Muscle of arm (tissue), 12 donors: ENCODE data around the gene LRRC27. TPM values are rescaled to one million over a fixed set of nuclear protein-coding genes. Genes with fewer than 3 reads are reported as not detected.
"Not testable (repeated sequence)": the region's sequence is repeated elsewhere in the genome, so short reads cannot be mapped to it uniquely, and the experiment has no call there.

ENCODE experiments used
- DNase-seq: peaks from one replicate; pipeline ENCODE4 v3.0.0-alpha.2; 2013
- polyA plus RNA-seq, 12 donors: library from polyadenylated mRNA; unstranded; fragments of 120-200 nt; gene quantifications; one replicate each; pipeline ENCODE4 v1.2.1, GENCODE V29; 2013; ENCODE audit not compliant: insufficient read length in 12 of 12

The LRRC27 gene
- polyA plus RNA-seq, 12 donors = 6.0 to 21.8 (median 8.5) TPM; not detected in 1

GRCh38 chr10:132335189-132336063, 3.4 kb downstream of the LRRC27 start:
- DNase-seq = no peak

- no peak for DNase-seq
Measured at GRCh38 chr10:132336064-132336746, 4.2 kb downstream of the LRRC27 start.

GRCh38 chr10:132336919-132337407, 5.0 kb downstream of the LRRC27 start:
- no peak for DNase-seq

GRCh38 chr10:132337854-132338253, 5.9 kb downstream of the LRRC27 start:
- not testable (repeated sequence) for DNase-seq

DNA sequence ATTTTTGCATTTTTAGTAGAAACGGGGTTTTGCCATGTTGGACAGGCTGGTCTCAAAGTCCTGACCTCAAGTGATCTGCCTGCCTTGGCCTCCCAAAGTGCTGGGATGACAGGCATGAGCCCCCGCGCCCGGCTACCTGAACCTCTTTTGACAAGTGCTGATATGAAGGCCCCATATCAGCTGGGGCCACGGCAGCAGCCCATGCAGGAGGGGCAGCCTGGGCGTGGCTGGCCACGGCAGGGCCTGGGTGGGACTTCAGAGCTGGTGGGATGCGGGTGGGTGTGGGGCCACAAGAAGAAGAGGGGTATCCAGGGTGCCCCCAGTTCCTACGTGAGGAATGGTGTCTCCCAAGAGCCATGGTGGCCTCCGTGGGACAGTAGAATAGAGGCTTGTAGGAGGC, 6.9 kb downstream of the LRRC27 start:
- DNase-seq = no peak

DNA sequence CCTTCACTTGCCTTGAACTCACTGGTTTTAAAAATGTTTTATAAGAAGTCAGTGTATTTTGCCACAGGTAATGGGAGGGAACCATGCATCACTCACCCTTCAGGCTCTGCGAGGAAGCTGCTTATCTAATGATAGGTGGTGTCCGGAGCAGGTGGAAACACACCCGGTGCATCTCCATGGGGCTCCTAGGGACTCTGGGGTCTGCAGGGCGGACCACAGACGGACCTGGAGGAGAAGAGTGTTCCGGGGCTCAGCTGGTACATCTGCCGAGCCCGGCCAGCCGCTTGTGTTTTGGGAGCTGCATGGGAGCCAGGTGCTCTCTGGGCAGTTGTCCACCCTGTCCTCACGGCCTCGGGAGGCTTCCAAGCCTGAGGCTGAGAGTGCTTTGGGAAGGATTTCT, 7.3 kb downstream of the LRRC27 start:
- no peak for DNase-seq

DNA sequence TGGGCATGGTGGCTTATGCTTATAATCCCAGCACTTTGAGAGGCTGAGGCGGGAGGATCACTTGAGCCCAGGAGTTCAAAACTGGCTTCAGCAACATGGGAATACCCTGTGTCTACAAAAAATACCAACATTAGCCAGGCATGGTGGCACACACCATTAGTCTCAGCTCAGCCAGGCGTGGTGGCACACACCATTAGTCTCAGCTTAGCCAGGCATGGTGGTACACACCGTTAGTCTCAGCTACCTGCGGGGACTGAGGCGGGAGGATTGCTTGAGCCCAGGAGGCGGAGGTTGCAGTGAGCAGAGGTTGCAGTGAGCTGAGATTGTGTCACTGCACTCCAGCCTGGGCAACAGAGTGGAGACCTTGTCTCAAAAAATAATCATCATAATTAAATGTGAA, 9.0 kb downstream of the LRRC27 start:
- DNase-seq = no peak

GRCh38 chr10:132341781-132342180, 9.8 kb downstream of the LRRC27 start:
- no peak for DNase-seq

GRCh38 chr10:132342553-132342952, 10.6 kb downstream of the LRRC27 start:
- no peak for DNase-seq

DNA sequence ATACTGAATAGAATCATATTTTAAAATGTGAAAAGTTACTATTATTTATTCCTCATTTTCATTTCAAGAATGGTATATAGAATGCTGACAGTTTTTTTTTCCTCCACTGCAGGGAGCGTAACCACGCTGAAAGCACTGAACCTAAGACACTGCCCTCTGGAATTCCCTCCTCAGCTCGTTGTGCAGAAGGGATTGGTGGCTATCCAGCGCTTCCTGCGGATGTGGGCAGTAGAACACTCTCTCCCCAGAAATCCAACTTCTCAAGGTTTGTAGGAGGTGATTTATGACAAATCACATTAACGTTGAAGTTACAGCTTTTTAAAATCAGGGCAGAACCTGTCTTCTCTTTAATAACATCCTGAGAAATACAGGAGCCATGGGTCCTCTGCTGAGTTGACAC, 12.4 kb downstream of the LRRC27 start:
- no peak for DNase-seq

GRCh38 chr10:132345345-132345744, 13.4 kb downstream of the LRRC27 start:
- no peak for DNase-seq

DNA sequence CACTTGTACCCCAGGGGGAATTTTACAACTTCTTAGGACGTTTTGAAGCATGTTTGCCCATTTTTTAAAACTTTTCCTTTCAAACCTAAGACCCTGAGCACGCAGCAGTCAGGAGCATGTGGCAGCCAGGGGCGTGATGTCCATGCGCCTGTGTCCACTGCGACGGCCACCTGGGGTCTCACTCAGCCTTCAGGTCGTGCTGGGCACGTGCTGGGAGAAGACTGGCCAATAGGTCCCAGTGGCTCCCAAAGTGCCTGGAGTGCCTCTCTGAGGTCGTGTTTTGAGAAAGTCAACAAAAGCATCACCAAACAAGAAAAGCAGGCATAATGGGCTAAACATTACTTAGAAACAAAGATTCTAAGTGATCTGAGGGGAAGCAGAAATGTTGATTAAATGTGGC, 14.8 kb downstream of the LRRC27 start:
- no peak for DNase-seq

GRCh38 chr10:132347211-132347930, 15.4 kb downstream of the LRRC27 start:
- DNase-seq = no peak

- no peak for DNase-seq
Measured at GRCh38 chr10:132347931-132348267, 15.9 kb downstream of the LRRC27 start.

- no peak for DNase-seq
Measured at GRCh38 chr10:132349766-132350165, 17.8 kb downstream of the LRRC27 start.

DNA sequence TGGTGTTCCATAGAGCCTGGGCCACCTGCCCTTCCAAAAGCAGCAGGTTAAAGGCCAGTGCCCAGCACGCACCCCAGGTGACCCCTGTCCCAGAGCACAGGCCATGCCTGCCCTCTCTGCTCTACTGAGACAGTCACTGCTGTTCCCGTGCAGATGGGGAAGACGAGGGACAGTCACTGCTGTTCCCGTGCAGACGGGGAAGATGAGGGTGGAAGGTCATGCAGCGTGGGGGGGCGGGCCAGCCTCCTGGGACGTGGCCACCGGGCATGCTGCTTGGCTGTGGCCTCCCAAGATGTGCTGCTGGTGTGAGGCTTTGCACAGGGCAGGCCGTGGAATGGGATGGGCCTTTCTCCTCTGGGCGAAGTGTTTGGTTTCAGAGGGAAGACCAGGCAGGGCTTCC, 18.4 kb downstream of the LRRC27 start:
- DNase-seq = no peak

DNA sequence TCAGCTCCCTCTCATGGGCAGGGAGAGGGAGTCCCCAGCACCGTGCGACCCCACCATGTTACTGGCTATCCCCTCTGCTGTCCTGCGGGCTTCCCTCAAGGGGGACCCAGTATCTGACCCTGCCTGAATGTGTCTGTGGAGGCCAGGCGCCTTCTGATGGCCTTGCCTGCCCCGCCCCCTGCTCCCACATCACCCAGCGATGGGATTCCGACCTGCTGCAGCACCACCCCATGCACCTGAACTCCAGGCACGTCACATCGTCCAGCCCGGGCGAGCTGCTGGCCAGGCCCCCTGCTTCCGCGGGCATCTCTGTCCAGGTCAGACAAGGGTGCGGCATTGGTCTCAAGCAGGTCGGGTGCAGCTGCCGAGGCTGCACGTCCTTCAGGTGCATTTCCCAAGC, 19.0 kb downstream of the LRRC27 start:
- no peak for DNase-seq

DNA sequence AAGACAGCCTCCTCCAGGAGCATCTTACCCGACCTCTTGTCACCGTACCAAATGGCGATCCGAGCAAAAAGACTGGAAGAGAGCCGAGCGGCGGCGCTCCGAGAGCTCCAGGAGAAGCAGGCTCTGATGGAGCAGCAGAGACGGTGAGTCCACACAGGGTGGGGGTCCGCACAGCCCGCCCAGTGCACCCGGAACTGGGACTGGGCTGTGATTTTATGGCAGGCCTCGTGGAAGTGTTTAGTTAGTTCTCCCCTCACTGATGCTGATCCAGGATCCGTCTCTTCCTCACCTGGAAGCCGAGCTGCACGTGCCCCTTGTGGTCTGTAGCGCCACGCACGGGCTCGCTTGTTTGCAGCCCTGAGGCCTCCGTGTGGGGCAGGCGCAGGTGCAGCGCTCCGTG, 19.6 kb downstream of the LRRC27 start:
- no peak for DNase-seq

DNA sequence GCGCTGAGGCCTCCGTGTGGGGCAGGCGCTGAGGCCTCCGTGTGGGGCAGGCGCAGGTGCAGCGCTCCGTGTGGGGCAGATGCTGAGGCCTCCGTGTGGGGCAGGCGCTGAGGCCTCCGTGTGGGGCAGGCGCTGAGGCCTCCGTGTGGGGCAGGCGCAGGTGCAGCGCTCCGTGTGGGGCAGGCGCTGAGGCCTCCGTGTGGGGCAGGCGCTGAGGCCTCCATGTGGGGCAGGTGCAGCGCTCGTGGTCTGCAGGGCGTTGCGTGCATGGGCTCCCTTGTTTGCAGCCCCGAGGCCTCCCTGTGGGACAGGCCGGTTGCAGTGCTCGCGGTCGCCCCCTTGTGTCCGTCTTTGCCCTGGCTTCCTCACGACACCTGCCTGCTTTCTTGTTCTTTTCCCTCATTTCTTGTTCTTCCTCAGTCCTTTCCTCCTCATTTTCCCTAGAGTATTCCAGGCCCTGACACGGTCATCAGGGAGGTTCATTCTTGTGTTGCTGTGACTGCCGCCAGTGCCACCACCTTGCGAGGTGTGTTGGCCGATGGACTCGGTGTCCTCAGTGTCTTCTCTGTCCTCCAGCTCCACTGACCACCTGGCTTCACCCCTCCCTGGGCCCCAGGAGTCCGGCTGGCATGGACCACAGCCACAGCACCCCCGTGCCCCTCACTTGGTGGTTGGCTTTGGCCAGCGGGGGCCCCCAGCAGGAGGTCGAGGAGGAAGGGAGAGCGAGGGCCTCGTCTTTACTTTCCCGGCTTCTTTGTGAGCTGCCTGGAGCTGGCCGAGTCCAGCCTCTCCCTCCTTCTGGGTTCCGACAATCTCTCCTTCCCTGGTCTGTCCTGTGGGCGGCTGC, 20.7 kb downstream of the LRRC27 start:
- DNase-seq = peak; percentile 55

- no peak for DNase-seq
Measured at GRCh38 chr10:132353456-132354355, 21.7 kb downstream of the LRRC27 start.
